ENCODE results near the gene GADD45A.

DNA sequence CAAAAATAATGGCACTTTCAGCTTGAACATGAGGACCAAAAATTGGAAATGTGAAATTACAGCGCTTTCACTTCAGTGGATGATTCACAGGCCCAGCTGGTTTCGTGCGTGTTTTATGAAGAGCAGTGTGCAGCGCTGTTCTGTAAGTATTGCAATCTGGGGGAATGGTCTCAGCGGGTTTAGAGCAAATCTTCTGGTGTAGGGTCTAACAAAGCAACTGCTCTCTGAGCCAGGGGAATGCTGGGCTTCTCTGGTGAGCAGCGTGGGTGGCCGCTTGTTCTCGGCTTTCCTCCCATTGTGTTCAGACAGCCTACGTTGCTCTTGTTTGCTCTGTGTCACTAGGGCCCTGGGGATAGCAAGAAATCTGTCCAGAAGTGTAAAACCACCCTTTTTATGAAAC is 42.4 kb upstream of the GADD45A start:
- TF ChIP-seq CTCF (IDR thresholded peaks at IDR 0.05; ENCODE audit: low read depth, low read length, missing input control) (no peak), REST (IDR thresholded peaks at IDR 0.05) (no peak), HNF4A (conservative IDR thresholded peaks at IDR 0.05) (no peak), RAD21 (IDR thresholded peaks at IDR 0.05) (no peak), EGR1 (IDR thresholded peaks at IDR 0.05; ENCODE audit: low read depth in 2 of 2) (no peak), JUND (IDR thresholded peaks at IDR 0.05) (no peak), SP1 (IDR thresholded peaks at IDR 0.05) (no peak)
- TF ChIP-seq, protein P1, sequence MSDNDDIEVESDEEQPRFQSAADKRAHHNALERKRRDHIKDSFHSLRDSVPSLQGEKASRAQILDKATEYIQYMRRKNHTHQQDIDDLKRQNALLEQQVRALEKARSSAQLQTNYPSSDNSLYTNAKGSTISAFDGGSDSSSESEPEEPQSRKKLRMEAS (IDR thresholded peaks at IDR 0.05): no peak
